SK-N-SH (cell line): ENCODE measurements around the gene ZNF414. TPM values are rescaled to one million over a fixed set of nuclear protein-coding genes. Genes with fewer than 3 reads are reported as not detected.
"Not testable (repeated sequence)": the region's sequence is repeated elsewhere in the genome, so short reads cannot be mapped to it uniquely, and the experiment has no call there.

Experiments used
- CTCF ChIA-PET: fragments of 300-600, 350-600 bp; formaldehyde crosslinking; extraction: SDS; loops from one replicate; lab custom pipeline; 2021; lab: Yijun Ruan, JAX
- POLR2A ChIA-PET: fragments of 350-600 bp; sonication (Branson Sonifier 250); formaldehyde crosslinking; extraction: SDS; loops from one replicate; lab custom pipeline; 2020; ENCODE audit warnings: antibody characterized with exemption, inconsistent platforms; lab: Yijun Ruan, JAX
- DNase-seq: peaks from one replicate; pipeline ENCODE4 v3.0.0; 2012
- H2AFZ ChIP-seq: fragments of 200-600 bp; sonication (generic); 2 replicates; pipeline ENCODE4 v1.8.1; 2016; ENCODE audit warnings: antibody characterized with exemption, mild to moderate bottlenecking, low read depth
- H3F3A ChIP-seq: fragments of 200-600 bp; sonication (generic); replicated peaks from 2 replicates; pipeline ENCODE3; 2016; ENCODE audit warnings: antibody characterized with exemption, mild to moderate bottlenecking; ENCODE audit not compliant: insufficient read depth
- H3K27ac ChIP-seq, 2 experiments: fragments of 200-500 bp in 1 of 2; fragments of 200-600 bp in 1 of 2; sonication (Bioruptor generic) in 1 of 2; sonication (generic), shearing (Covaris generic) in 1 of 2; 2 replicates each; pipeline versions ENCODE4 v1.5.1 to v1.6.1; 2014 to 2016; ENCODE audit warnings: low read depth in 2 of 2, inconsistent platforms in 1 of 2, low read length in 1 of 2, mild to moderate bottlenecking in 1 of 2, mixed read lengths in 1 of 2
- H3K27me3 ChIP-seq: fragments of 200-600 bp; sonication (generic), shearing (Covaris generic); 2 replicates; pipeline ENCODE4 v1.6.1; 2016; ENCODE audit warnings: mixed run types; ENCODE audit not compliant: insufficient read depth
- H3K36me3 ChIP-seq, 2 experiments: fragments of 200-500 bp in 1 of 2; fragments of 200-600 bp in 1 of 2; sonication (Bioruptor generic) in 1 of 2; sonication (generic) in 1 of 2; replicated peaks in 1 of 2; 2 replicates each; pipeline versions ENCODE3 to v1.5.1; 2014 to 2016; ENCODE audit warnings: low read length in 1 of 2, mild to moderate bottlenecking in 1 of 2; ENCODE audit not compliant: insufficient read depth in 2 of 2, control insufficient read depth in 1 of 2
- H3K4me1 ChIP-seq, 2 experiments: fragments of 200-500 bp in 1 of 2; fragments of 200-600 bp in 1 of 2; sonication (Bioruptor generic) in 1 of 2; sonication (generic), shearing (Covaris generic) in 1 of 2; 2 replicates each; pipeline versions ENCODE4 v1.5.1 to v1.6.1; 2014 to 2016; ENCODE audit warnings: low read depth in 1 of 2, low read length in 1 of 2, mixed run types in 1 of 2; ENCODE audit not compliant: insufficient read depth in 2 of 2, control insufficient read depth in 1 of 2
- H3K4me2 ChIP-seq: fragments of 200-600 bp; sonication (generic), shearing (Covaris generic); 2 replicates; pipeline ENCODE4 v1.6.1; 2017; ENCODE audit warnings: mixed run types
- H3K4me3 ChIP-seq, 2 experiments: fragments of 200-500 bp in 1 of 2; fragments of 200-600 bp in 1 of 2; sonication (Bioruptor generic) in 1 of 2; sonication (generic), shearing (Covaris generic) in 1 of 2; 2 replicates each; pipeline versions ENCODE4 v1.5.1 to v1.8.1; 2014 to 2016; ENCODE audit warnings: low read depth in 2 of 2, inconsistent platforms in 1 of 2, low read length in 1 of 2, mild to moderate bottlenecking in 1 of 2, mixed read lengths in 1 of 2, moderate library complexity in 1 of 2
- H3K79me2 ChIP-seq: fragments of 200-600 bp; sonication (generic); 2 replicates; pipeline ENCODE4 v1.8.1; 2017; ENCODE audit warnings: mild to moderate bottlenecking; ENCODE audit not compliant: insufficient read depth
- H3K9ac ChIP-seq: fragments of 200-600 bp; sonication (generic); 2 replicates; pipeline ENCODE4 v1.6.1; 2017; ENCODE audit warnings: mixed run types
- H3K9me2 ChIP-seq: fragments of 200-600 bp; sonication (generic); 2 replicates; pipeline ENCODE4 v1.6.1; 2017; ENCODE audit warnings: mixed run types
- H3K9me3 ChIP-seq: fragments of 200-600 bp; sonication (generic); 2 replicates; pipeline ENCODE4 v1.6.1; 2017; ENCODE audit warnings: mixed run types, mild to moderate bottlenecking, moderate library complexity
- H4K20me1 ChIP-seq: fragments of 200-600 bp; sonication (generic); 2 replicates; pipeline ENCODE4 v1.6.1; 2017; ENCODE audit warnings: mild to moderate bottlenecking, mixed run types; ENCODE audit not compliant: insufficient read depth
- CTCF ChIP-seq: fragments of 200-600 bp; sonication (generic); IDR thresholded peaks from 2 replicates; pipeline ENCODE4 v1.6.1; 2017; ENCODE audit warnings: antibody characterized with exemption, mild to moderate bottlenecking, moderate library complexity
- ELF1 ChIP-seq: IDR thresholded peaks from 2 replicates; pipeline ENCODE4 v1.4.0; 2012
- FOSL2 ChIP-seq: IDR thresholded peaks from 2 replicates; pipeline ENCODE4 v1.4.0; 2012; ENCODE audit warnings: low read depth, mild to moderate bottlenecking, moderate library complexity, borderline replicate concordance
- FOXJ3 ChIP-seq: sonication (generic); formaldehyde crosslinking; IDR thresholded peaks from 2 replicates; pipeline ENCODE4 v1.5.1; 2020; ENCODE audit warnings: mild to moderate bottlenecking, missing genetic modification reagents
- FOXM1 ChIP-seq: IDR thresholded peaks from 2 replicates; pipeline ENCODE4 v1.4.0; 2012; ENCODE audit warnings: low read depth, mild to moderate bottlenecking
- GATA2 ChIP-seq: sonication (generic); formaldehyde crosslinking; IDR thresholded peaks from 2 replicates; pipeline ENCODE4 v1.5.0; 2020; ENCODE audit warnings: mild to moderate bottlenecking, missing genetic modification reagents
- MEF2A ChIP-seq: IDR thresholded peaks from 2 replicates; pipeline ENCODE4 v1.4.0; 2012; ENCODE audit warnings: low read depth, borderline replicate concordance
- MXI1 ChIP-seq: IDR thresholded peaks from 2 replicates; pipeline ENCODE4 v1.6.1; 2012; ENCODE audit warnings: mild to moderate bottlenecking, low read depth, low read length, improper control_type of control experiment
- NFIC ChIP-seq: IDR thresholded peaks from 2 replicates; pipeline ENCODE4 v1.4.0; 2012; ENCODE audit warnings: borderline replicate concordance
- NRF1 ChIP-seq: IDR thresholded peaks from 2 replicates; pipeline ENCODE4 v1.6.1; 2012; ENCODE audit warnings: low read depth, mild to moderate bottlenecking, low read length
- RCOR1 ChIP-seq: fragments of 150-350 bp; IDR thresholded peaks from 2 replicates; pipeline ENCODE4 v1.6.1; 2017; ENCODE audit warnings: antibody characterized with exemption, low read length
- REST ChIP-seq: IDR thresholded peaks from 2 replicates; pipeline ENCODE4 v1.6.1; 2012; ENCODE audit warnings: mild to moderate bottlenecking, low read depth, low read length, moderate library complexity
- RXRA ChIP-seq: IDR thresholded peaks from 2 replicates; pipeline ENCODE4 v1.4.0; 2012; ENCODE audit warnings: low read depth, mild to moderate bottlenecking, borderline replicate concordance
- SMC3 ChIP-seq: IDR thresholded peaks from 2 replicates; pipeline ENCODE4 v1.6.1; 2012; ENCODE audit warnings: low read depth, low read length, improper control_type of control experiment
- TCF12 ChIP-seq: IDR thresholded peaks from 2 replicates; pipeline ENCODE4 v1.4.0; 2012
- WGBS: methylation state at CpG from one replicate; pipeline ENCODE4 v1.1.6; 2017; ENCODE audit warnings: low lambda C conversion rate; 5-methylcytosine and 5-hydroxymethylcytosine counted together
- polyA plus RNA-seq, 3 experiments: library from polyadenylated mRNA; depleted of rRNA; stranded (reverse); fragments of >200 nt; gene quantifications; 2 replicates each; pipeline ENCODE4 v1.2.3, GENCODE V29; 2012
- TF ChIP-seq, protein P1 (sequence below): IDR thresholded peaks from 2 replicates; pipeline ENCODE4 v1.4.0; 2012; ENCODE audit warnings: low read depth

ZNF414 gene
- polyA plus RNA-seq, 1 of the 3 experiments (the other 2 are of a cell fraction) = 17.0 TPM

- Histone ChIP-seq H4K20me1 (no peaks in the 10 kb centered on the region), H2AFZ (no peak overlapping the region), H3K9ac (no peak overlapping the region), H3F3A (no peaks in the 10 kb centered on the region), H3K4me3 (no peak overlapping the region), H3K27me3 (no peaks in the 10 kb centered on the region), H3K4me1 (no peaks in the 10 kb centered on the region), H3K27ac (no peak overlapping the region), H3K79me2 (no peaks in the 10 kb centered on the region), H3K36me3 (no peaks in the 10 kb centered on the region), H3K9me2 (no peaks in the 10 kb centered on the region), H3K4me2 (no peak overlapping the region), H3K9me3 (no peaks in the 10 kb centered on the region)
- CTCF ChIA-PET = interaction anchor here (4.9 kb wide), 1 partner anchor 22 kb away, joined by 34 read pairs; no protein-coding TSS in a partner anchor
- POLR2A ChIA-PET = no interaction called here
- 53% methylated on average over 6 of the region's 6 CpGs for WGBS
- DNase-seq = no peak
- TF ChIP-seq GATA2 (no peak), MEF2A (no peak)
These were observed 43.8 kb upstream of the ZNF414 start for GRCh38 chr19:8557642-8558238.

GRCh38 chr19:8553729-8554128, 39.8 kb upstream of the ZNF414 start:
- H3K27ac ChIP-seq, H3K9me3 ChIP-seq, H3K79me2 ChIP-seq, POLR2A ChIA-PET, H3K36me3 ChIP-seq, H2AFZ ChIP-seq, H3K9ac ChIP-seq, H4K20me1 ChIP-seq, H3K9me2 ChIP-seq, H3F3A ChIP-seq, DNase-seq, H3K4me2 ChIP-seq, H3K4me3 ChIP-seq, H3K27me3 ChIP-seq, H3K4me1 ChIP-seq: not testable (repeated sequence)
- 96% methylated on average over 7 of the region's 7 CpGs for WGBS
- CTCF ChIA-PET = interaction anchor here (9.5 kb wide), 1 partner anchor 26 kb away, joined by 44 read pairs; no protein-coding TSS in a partner anchor

GRCh38 chr19:8552810-8553209, 38.8 kb upstream of the ZNF414 start:
- ChIA-PET POLR2A (no interaction called here), CTCF (interaction anchor here (0.5 to 9.5 kb wide), 2 partner anchors 27 to 140 kb away, joined by 3 to 44 read pairs; partner anchors contain the start of gene MARCHF2)
- Histone ChIP-seq H3K9me2 (no peaks in the 10 kb centered on the region), H3K36me3 (no peaks in the 10 kb centered on the region), H3K79me2 (no peaks in the 10 kb centered on the region), H3K9me3 (no peaks in the 10 kb centered on the region), H4K20me1 (no peaks in the 10 kb centered on the region), H3K27me3 (no peaks in the 10 kb centered on the region), H3K4me3 (no peak overlapping the region), H2AFZ (peak overlapping the region; percentile 64; the same call in 1 of the 2 replicates), H3K27ac (no peak overlapping the region), H3K4me2 (no peak overlapping the region), H3K4me1 (no peaks in the 10 kb centered on the region), H3K9ac (no peak overlapping the region), H3F3A (no peaks in the 10 kb centered on the region)
- 46% methylated on average over 10 of the region's 10 CpGs for WGBS
- peak; percentile 79 for DNase-seq
- TF ChIP-seq CTCF (no peak), REST (no peak), FOXM1 (no peak), RXRA (no peak), TCF12 (0 out of 2 replicates have a peak, but pooled peaks have one; percentile 9), RCOR1 (no peak), NFIC (no peak), SMC3 (no peak), MXI1 (no peak), FOXJ3 (no peak), GATA2 (no peak), FOSL2 (no peak), NRF1 (no peak), ELF1 (0 out of 2 replicates have a peak, but pooled peaks have one; percentile 55)
- TF ChIP-seq, protein P1, sequence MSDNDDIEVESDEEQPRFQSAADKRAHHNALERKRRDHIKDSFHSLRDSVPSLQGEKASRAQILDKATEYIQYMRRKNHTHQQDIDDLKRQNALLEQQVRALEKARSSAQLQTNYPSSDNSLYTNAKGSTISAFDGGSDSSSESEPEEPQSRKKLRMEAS = 0 out of 2 replicates have a peak, but pooled peaks have one; percentile 28
